SH-SY5Y (cell line): ENCODE data around the gene RAP1GAP2.
A peak's percentile ranks its signal among the peaks of the same experiment; 100 is the strongest.

Source experiments
- GATA2 ChIP-seq: IDR thresholded peaks from 2 replicates; pipeline ENCODE4 v1.6.1; 2011; ENCODE audit warnings: mild to moderate bottlenecking, low read depth, low read length
- GATA3 ChIP-seq: IDR thresholded peaks from 2 replicates; pipeline ENCODE4 v1.6.1; 2011; ENCODE audit warnings: low read depth, mild to moderate bottlenecking, low read length, moderate library complexity

RAP1GAP2 gene

DNA sequence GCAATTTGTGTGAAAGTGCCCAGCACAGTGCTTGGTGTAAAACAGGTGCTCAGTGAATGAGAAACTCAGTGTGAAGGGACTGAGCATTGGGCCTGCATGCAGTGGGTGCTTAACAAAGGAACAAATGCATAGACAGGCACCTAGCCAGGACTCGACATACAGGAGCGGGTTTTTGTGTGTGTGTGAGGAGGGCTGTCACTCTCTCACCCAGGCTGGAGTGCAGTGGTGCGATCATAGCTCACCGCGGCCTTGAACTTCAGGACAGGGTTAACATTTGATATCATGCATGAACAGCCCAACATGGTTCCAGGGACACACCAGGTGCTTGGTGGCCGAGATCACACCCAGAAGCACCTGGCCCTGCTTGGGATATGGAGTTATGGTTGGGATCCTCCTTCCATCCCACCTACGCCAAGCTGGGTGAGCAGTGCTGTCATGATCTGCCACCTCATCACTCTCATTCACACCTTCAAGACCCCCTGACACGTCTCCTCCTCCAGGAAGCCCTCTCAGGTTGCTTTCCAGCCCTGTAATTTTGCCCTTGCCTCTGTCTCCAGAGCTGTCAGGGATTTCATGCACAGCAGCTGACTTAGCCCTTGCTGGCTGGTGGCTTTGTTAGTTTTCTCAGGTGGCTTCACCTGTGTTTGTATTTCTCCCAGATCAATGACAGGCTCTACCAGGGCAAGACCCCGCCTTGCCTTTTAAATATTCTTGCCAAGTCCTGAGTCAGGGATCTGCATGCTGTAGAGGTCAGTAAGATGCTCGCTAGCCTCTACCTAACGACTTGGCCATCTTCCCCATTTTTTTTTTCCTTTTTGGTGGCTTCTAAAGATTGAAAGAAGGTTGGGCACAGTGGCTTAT lies 200.8 kb downstream of the RAP1GAP2 start:
- TF ChIP-seq GATA3 (no peak), GATA2 (no peak)

- TF ChIP-seq GATA3 = no peak
- TF ChIP-seq GATA2 = no peak
Measured at GRCh38 chr17:3002538-3003295, 206.5 kb downstream of the RAP1GAP2 start.

DNA sequence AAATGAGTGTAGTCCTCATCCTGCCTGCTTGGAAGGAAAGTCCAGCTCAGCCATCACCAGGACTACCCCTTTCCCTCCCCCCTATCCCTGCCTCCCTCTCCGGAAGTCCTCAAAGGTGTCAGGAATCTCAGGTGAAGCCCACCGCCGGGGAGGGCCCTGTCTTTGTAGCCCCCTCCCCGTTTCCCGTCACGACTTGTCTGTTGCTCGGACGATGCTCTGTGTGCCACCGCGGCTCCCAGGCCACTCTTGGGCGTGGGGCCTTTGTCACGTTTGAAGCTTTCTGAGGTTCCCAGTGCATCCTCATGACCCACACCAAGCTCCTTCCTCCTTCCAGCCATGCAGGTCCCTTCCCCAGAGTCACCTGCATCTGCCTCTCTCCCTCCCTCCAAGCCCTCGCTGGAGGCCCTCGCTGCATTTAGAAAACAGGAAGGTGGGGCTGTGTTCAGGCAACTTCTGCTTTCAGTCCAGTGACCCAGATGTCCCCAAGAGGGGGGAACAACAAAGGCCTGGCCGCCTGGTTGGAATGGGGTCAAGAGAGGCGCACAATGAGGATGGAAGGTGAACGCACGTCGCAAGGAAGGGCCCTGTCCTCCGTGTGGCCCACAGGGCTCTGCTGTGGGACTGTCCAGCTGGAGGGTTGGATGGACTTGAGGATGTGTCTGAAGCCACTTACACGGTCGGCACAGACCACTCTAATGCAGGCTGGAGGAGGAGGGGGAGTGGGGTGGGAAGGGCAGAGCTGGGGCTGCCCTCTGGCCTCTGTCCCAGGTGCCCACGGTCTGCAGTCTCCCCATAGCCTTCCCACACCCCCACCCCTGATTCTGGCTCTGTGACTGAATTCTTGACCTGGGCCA lies 207.3 kb downstream of the RAP1GAP2 start:
- TF ChIP-seq GATA3 = no peak
- TF ChIP-seq GATA2 = no peak

GRCh38 chr17:3004150-3004801 lies 208.0 kb downstream of the RAP1GAP2 start:
- TF ChIP-seq GATA2 = peak; percentile 25; the same call in 1 of the 2 replicates
- TF ChIP-seq GATA3 = no peak

- TF ChIP-seq GATA2 (no peak), GATA3 (no peak)
Measured at GRCh38 chr17:3004925-3005324, 208.7 kb downstream of the RAP1GAP2 start.

- no peak for TF ChIP-seq GATA3
- no peak for TF ChIP-seq GATA2
Measured at GRCh38 chr17:3005696-3006095, 209.5 kb downstream of the RAP1GAP2 start.

- TF ChIP-seq GATA3 = no peak
- TF ChIP-seq GATA2 = no peak
Measured at GRCh38 chr17:3006801-3007200, 210.6 kb downstream of the RAP1GAP2 start.

- TF ChIP-seq GATA3 = no peak
- no peak for TF ChIP-seq GATA2
Measured at GRCh38 chr17:3007651-3008121, 211.4 kb downstream of the RAP1GAP2 start.

DNA sequence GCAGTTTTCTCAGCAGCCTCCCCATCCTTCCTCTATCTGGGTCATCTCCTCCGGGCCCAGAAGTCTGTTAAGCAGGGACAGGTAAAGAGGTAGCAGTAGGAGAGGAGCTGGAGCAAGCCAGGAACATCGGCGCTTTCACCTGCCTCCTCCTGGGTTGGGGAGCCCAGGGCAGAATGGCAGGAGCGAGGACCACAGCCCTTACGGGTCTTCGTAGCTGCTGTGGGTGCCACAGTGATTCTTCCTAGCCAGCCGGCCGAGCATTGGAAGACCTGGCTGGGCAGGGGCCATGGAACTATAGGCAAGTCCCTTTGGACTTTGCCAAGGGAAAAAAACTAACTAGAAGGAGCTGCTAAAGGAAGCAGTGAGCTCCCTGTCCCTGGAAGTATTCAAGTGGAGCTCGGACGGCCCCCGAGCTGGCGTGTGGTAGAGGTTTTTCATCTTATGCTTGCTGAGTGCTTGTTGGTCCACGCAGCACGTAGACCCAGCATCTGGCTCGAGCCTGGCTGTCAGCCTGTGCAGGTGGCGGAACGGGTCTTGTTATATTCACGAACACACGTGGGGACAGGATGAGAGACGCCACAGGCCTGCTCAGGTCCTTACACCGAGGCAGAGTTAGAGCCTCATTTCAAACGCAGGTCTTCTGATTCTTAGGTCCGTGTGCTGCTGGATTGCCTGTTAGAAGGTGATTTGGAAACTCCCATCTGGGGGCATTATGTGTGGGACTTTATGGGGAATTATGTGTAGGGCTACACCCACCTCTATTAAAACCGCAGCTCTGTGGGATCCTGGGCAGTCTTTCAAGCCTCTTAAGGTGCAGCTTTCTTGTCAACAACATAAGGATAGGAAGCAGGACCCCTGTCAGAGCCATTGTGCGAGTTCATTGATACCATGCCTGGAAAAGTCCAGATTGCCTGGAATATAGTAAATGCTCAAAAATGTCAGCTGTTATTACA lies 212.4 kb downstream of the RAP1GAP2 start:
- TF ChIP-seq GATA3 = no peak
- TF ChIP-seq GATA2 = no peak

DNA sequence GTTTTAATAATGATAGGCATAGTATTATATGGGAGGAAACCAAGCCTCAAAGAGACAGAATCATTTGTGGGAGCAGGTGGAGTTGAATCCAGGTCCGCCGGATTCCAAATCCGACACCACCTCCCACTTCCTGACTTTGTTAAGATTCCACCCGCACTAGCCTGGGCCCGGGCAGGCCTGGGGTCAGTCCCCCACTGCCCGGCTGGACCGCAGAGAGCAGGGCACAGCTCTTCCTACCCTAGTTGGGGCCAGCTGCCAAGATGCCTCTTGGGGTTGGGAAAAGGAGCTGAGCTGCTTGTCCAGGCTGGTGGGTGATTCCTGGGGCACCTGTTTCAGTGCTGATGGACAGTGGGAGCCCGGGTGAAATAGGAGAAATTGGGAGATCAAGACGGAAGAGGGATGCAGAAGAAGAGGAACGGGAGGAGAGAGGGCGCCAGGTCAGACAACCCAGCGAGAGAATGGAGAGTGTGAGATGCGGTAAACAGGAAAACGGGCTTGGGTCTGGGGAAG lies 213.2 kb downstream of the RAP1GAP2 start:
- TF ChIP-seq GATA2 (no peak), GATA3 (no peak)

- TF ChIP-seq GATA2 = no peak
Measured at GRCh38 chr17:3011891-3012290, 215.7 kb downstream of the RAP1GAP2 start.

DNA sequence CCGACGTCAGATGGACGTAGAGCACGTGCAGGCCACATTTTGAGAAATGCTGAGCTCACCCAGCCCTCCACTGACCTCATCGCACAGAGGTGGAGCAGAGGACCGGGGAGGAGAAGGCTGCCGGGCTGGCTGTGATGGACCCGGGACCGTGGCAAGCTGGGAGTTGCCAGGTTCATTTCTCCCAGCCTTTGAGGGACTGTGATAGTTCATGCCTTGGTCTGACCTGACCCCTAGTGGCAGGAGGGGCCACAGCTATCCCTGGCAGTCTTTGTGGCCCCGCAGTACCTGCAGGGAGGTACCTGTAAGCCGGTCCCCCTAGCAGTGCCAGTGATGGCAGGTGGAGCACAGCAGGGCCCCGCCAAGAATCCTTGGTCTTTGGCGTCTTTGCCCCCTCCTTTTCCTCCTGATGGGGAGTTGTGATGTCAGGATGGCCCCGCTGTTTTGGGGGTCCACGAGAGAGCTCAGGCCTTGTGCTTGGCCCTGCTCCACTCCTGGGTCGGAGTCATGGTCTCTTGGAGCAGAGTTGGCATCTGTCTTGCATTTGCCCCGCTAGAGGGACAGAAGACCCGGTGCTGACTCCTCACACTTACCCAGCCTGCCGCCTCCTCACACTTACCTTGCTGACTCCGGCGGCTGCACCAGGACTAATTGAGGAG lies 216.8 kb downstream of the RAP1GAP2 start:
- no peak for TF ChIP-seq GATA2
- no peak for TF ChIP-seq GATA3

DNA sequence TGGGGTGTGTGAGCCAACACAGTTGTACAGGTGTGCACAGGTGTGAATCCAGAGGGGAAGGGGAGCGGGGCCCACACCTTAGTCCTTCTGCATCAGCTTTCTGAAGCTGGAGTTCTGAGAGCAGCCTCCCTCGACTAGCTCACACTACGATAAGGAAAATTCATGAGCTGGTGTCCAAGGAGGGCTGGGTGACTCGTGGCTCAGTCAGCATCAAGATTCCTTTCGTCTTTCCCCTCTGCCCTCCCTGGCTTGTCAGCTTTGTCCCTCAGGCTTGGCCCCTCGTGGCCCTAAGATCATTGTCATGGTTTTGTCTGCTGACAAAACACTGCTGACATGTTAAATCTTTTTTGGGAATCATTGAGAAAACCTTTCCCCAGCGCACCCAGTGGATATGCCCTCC lies 219.7 kb downstream of the RAP1GAP2 start:
- TF ChIP-seq GATA3 = no peak
- TF ChIP-seq GATA2 = no peak

DNA sequence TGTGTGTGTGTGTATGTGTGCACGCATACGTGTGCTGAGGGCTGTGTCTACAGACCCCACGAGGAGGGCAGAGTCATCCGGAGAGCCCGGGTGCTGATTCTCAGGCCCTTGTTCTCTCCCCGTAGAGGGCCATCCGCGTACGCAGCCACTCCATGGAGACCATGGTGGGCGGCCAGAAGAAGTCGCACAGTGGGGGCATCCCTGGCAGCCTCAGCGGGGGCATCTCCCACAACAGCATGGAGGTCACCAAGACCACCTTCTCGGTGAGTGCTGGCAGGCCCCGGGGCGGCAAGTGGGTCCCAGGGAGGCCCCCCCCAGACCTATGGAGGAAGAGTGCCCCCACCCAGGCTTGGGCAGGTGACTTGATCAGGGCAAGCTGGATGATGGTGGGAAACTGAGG lies 221.7 kb downstream of the RAP1GAP2 start:
- no peak for TF ChIP-seq GATA2
- no peak for TF ChIP-seq GATA3
